HepG2 (cell line): ENCODE data around the gene PELO. TPM values are rescaled to one million over a fixed set of nuclear protein-coding genes. Genes with fewer than 3 reads are reported as not detected.

Source experiments
- ETV6 ChIP-seq: sonication (generic); formaldehyde crosslinking; conservative IDR thresholded peaks from 2 replicates; pipeline ENCODE4 v1.4.0; 2020; ENCODE audit warnings: missing genetic modification reagents
- FOXA1 ChIP-seq, 2 experiments: fragments of 450-650 bp in 1 of 2; sonication (generic) in 1 of 2; formaldehyde crosslinking in 1 of 2; IDR thresholded peaks; 2 replicates each; pipeline versions ENCODE4 v1.4.0 to v1.6.1; 2016 to 2020; ENCODE audit warnings: missing genetic modification reagents in 1 of 2
- HMG20B ChIP-seq: conservative IDR thresholded peaks from 2 replicates; pipeline ENCODE4 v1.6.1; 2016; ENCODE audit warnings: missing genetic modification reagents, missing compliant biosample characterization
- HNRNPUL1 ChIP-seq: fragments of 200-400 bp; formaldehyde crosslinking; IDR thresholded peaks from 2 replicates; pipeline ENCODE4 v1.6.1; 2017; ENCODE audit warnings: low read depth, mild to moderate bottlenecking, low read length, moderate library complexity
- NBN ChIP-seq: fragments of 450-650 bp; conservative IDR thresholded peaks from 2 replicates; pipeline ENCODE4 v1.6.1; 2017
- SIN3A ChIP-seq: IDR thresholded peaks from 2 replicates; pipeline ENCODE4 v1.6.1; 2011; ENCODE audit warnings: low read depth, mild to moderate bottlenecking, control low read depth, low read length, borderline replicate concordance
- SKI ChIP-seq: fragments of 450-650 bp; IDR thresholded peaks from one replicate; pipeline ENCODE4 v1.6.1; 2018; ENCODE audit warnings: mild to moderate bottlenecking; ENCODE audit not compliant: partially characterized antibody
- ZKSCAN8 ChIP-seq: IDR thresholded peaks from 2 replicates; pipeline ENCODE4 v1.6.1; 2016; ENCODE audit warnings: borderline replicate concordance, missing genetic modification reagents, missing compliant biosample characterization
- ZMYM2 ChIP-seq: sonication (generic); formaldehyde crosslinking; IDR thresholded peaks from 2 replicates; pipeline ENCODE4 v1.8.0; 2022; ENCODE audit warnings: mild to moderate bottlenecking, missing genetic modification reagents
- ZNF549 ChIP-seq: sonication (generic); formaldehyde crosslinking; IDR thresholded peaks from 2 replicates; pipeline ENCODE4 v1.5.0; 2020; ENCODE audit warnings: missing genetic modification reagents
- ZNF674 ChIP-seq: sonication (generic); formaldehyde crosslinking; IDR thresholded peaks from 2 replicates; pipeline ENCODE4 v1.5.0; 2020; ENCODE audit warnings: low read depth, mild to moderate bottlenecking, missing genetic modification reagents
- polyA plus RNA-seq, 8 experiments: library from polyadenylated mRNA; depleted of rRNA in 3 of 8; stranded (reverse) in 7 of 8; unstranded in 1 of 8; fragments of >200 nt; fragmentation: Illumina TruSeq in 4 of 8; extraction: Trizol in 4 of 8; gene quantifications; 2 replicates each; pipeline versions ENCODE4 v1.2.1 to v1.2.3, GENCODE V29; 2011 to 2016; ENCODE audit warnings: low read depth in 4 of 8, missing spikeins in 1 of 8, mixed read lengths in 1 of 8; ENCODE audit not compliant: insufficient read depth in 1 of 8
- total RNA-seq, 5 experiments: library from RNA; depleted of rRNA; stranded (reverse); fragments of >200 nt; fragmentation: Illumina TruSeq; extraction: Trizol; gene quantifications; 2 replicates each; pipeline ENCODE4 v1.2.3, GENCODE V29; 2016; ENCODE audit warnings: low read depth in 1 of 5
- TF ChIP-seq, protein P1 (sequence below): sonication (generic); formaldehyde crosslinking; conservative IDR thresholded peaks from 2 replicates; pipeline ENCODE4 v1.4.0; 2020; ENCODE audit warnings: mild to moderate bottlenecking, missing genetic modification reagents, moderate library complexity
- TF ChIP-seq, protein P2 (sequence below): sonication (generic); formaldehyde crosslinking; IDR thresholded peaks from 2 replicates; pipeline ENCODE4 v1.4.0; 2020; ENCODE audit warnings: missing genetic modification reagents
- TF ChIP-seq, protein P3 (sequence below): sonication (generic); formaldehyde crosslinking; IDR thresholded peaks from 2 replicates; pipeline ENCODE4 v1.4.0; 2020; ENCODE audit warnings: missing genetic modification reagents, borderline replicate concordance
- TF ChIP-seq, protein P4 (sequence below), 2 experiments: sonication (generic) in 1 of 2; formaldehyde crosslinking in 1 of 2; IDR thresholded peaks; 2 replicates each; pipeline versions ENCODE4 v1.4.0 to v1.6.1; 2016 to 2020; ENCODE audit warnings: borderline replicate concordance in 1 of 2, low read depth in 1 of 2, mild to moderate bottlenecking in 1 of 2, missing genetic modification reagents in 1 of 2

PELO gene
- total and polyA plus RNA-seq, 2 of the 13 experiments (the other 11 are each of a cell fraction or from before 2014, with no cell fraction given): 19.0 to 23.9 TPM

DNA sequence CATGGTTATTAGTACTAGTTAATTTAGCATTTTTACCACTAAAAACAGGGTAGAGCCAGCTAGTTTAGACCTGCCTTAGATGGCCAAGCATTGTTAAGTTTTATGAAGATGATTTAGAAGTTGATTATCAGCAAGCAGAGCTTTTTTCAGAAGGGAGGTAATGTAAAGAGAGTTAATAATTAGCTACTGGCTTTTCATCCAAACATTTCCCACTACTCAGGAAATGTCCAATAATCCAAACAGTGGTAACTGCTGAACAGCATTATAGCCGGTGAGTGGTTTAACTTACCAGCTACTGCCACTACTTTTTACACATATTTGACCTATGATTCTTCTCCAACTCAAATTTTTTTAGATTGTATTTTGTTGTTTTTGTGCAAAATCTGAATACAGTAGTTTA, 1.7 kb downstream of the PELO start (continued):
- TF ChIP-seq, protein P1, sequence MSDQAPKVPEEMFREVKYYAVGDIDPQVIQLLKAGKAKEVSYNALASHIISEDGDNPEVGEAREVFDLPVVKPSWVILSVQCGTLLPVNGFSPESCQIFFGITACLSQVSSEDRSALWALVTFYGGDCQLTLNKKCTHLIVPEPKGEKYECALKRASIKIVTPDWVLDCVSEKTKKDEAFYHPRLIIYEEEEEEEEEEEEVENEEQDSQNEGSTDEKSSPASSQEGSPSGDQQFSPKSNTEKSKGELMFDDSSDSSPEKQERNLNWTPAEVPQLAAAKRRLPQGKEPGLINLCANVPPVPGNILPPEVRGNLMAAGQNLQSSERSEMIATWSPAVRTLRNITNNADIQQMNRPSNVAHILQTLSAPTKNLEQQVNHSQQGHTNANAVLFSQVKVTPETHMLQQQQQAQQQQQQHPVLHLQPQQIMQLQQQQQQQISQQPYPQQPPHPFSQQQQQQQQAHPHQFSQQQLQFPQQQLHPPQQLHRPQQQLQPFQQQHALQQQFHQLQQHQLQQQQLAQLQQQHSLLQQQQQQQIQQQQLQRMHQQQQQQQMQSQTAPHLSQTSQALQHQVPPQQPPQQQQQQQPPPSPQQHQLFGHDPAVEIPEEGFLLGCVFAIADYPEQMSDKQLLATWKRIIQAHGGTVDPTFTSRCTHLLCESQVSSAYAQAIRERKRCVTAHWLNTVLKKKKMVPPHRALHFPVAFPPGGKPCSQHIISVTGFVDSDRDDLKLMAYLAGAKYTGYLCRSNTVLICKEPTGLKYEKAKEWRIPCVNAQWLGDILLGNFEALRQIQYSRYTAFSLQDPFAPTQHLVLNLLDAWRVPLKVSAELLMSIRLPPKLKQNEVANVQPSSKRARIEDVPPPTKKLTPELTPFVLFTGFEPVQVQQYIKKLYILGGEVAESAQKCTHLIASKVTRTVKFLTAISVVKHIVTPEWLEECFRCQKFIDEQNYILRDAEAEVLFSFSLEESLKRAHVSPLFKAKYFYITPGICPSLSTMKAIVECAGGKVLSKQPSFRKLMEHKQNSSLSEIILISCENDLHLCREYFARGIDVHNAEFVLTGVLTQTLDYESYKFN (CRISPR knock-in tag): peak; percentile 24; the same call in 1 of the 2 replicates
- no peak for TF ChIP-seq ZNF549
- TF ChIP-seq, protein P2, sequence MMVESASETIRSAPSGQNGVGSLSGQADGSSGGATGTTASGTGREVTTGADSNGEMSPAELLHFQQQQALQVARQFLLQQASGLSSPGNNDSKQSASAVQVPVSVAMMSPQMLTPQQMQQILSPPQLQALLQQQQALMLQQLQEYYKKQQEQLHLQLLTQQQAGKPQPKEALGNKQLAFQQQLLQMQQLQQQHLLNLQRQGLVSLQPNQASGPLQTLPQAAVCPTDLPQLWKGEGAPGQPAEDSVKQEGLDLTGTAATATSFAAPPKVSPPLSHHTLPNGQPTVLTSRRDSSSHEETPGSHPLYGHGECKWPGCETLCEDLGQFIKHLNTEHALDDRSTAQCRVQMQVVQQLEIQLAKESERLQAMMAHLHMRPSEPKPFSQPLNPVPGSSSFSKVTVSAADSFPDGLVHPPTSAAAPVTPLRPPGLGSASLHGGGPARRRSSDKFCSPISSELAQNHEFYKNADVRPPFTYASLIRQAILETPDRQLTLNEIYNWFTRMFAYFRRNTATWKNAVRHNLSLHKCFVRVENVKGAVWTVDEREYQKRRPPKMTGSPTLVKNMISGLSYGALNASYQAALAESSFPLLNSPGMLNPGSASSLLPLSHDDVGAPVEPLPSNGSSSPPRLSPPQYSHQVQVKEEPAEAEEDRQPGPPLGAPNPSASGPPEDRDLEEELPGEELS (CRISPR knock-in tag): 0 out of 2 replicates have a peak, but pooled peaks have one; percentile 11
- TF ChIP-seq, protein P3, sequence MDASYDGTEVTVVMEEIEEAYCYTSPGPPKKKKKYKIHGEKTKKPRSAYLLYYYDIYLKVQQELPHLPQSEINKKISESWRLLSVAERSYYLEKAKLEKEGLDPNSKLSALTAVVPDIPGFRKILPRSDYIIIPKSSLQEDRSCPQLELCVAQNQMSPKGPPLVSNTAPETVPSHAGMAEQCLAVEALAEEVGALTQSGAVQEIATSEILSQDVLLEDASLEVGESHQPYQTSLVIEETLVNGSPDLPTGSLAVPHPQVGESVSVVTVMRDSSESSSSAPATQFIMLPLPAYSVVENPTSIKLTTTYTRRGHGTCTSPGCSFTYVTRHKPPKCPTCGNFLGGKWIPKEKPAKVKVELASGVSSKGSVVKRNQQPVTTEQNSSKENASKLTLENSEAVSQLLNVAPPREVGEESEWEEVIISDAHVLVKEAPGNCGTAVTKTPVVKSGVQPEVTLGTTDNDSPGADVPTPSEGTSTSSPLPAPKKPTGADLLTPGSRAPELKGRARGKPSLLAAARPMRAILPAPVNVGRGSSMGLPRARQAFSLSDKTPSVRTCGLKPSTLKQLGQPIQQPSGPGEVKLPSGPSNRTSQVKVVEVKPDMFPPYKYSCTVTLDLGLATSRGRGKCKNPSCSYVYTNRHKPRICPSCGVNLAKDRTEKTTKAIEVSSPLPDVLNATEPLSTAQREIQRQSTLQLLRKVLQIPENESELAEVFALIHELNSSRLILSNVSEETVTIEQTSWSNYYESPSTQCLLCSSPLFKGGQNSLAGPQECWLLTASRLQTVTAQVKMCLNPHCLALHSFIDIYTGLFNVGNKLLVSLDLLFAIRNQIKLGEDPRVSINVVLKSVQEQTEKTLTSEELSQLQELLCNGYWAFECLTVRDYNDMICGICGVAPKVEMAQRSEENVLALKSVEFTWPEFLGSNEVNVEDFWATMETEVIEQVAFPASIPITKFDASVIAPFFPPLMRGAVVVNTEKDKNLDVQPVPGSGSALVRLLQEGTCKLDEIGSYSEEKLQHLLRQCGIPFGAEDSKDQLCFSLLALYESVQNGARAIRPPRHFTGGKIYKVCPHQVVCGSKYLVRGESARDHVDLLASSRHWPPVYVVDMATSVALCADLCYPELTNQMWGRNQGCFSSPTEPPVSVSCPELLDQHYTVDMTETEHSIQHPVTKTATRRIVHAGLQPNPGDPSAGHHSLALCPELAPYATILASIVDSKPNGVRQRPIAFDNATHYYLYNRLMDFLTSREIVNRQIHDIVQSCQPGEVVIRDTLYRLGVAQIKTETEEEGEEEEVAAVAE (CRISPR knock-in tag): no peak
- TF ChIP-seq, protein P4, sequence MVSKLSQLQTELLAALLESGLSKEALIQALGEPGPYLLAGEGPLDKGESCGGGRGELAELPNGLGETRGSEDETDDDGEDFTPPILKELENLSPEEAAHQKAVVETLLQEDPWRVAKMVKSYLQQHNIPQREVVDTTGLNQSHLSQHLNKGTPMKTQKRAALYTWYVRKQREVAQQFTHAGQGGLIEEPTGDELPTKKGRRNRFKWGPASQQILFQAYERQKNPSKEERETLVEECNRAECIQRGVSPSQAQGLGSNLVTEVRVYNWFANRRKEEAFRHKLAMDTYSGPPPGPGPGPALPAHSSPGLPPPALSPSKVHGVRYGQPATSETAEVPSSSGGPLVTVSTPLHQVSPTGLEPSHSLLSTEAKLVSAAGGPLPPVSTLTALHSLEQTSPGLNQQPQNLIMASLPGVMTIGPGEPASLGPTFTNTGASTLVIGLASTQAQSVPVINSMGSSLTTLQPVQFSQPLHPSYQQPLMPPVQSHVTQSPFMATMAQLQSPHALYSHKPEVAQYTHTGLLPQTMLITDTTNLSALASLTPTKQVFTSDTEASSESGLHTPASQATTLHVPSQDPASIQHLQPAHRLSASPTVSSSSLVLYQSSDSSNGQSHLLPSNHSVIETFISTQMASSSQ (IDR thresholded peaks at IDR 0.05; ENCODE audit: low read depth): peak; percentile 88
- TF ChIP-seq, protein P4 (CRISPR knock-in tag; IDR thresholded peaks at IDR 0.05; ENCODE audit: borderline replicate concordance): peak; percentile 85; the same call in 1 of the 2 replicates
- no peak for TF ChIP-seq ZNF674 (CRISPR knock-in tag)
- no peak for TF ChIP-seq ZMYM2
- peak; percentile 80 for TF ChIP-seq HNRNPUL1
- no peak for TF ChIP-seq ETV6 (CRISPR knock-in tag)
- TF ChIP-seq NBN: no peak
- no peak for TF ChIP-seq SKI
- TF ChIP-seq ZKSCAN8 (CRISPR knock-in tag): no peak
- TF ChIP-seq SIN3A: no peak
- TF ChIP-seq FOXA1 (IDR thresholded peaks at IDR 0.05): no peak
- no peak for TF ChIP-seq FOXA1 (CRISPR knock-in tag; IDR thresholded peaks at IDR 0.05)
- no peak for TF ChIP-seq HMG20B (CRISPR knock-in tag)
